K562 (cell line): ENCODE results near the gene SLC9A7. TPM values are rescaled to one million over a fixed set of nuclear protein-coding genes. Genes with fewer than 3 reads are reported as not detected.

ENCODE experiments used
- ATAC-seq: fragments of 200-7000 bp; cut with Tn5 transposase; 3 replicates; pipeline ENCODE4 v1.9.1; 2020; ENCODE audit warnings: moderate library complexity
- BruUV-seq: library from RNA; stranded (reverse); fragments of 400-500 nt; replicated peaks from 2 replicates; lab custom pipeline; 2021; lab: Mats Ljungman, UMichigan
- CTCF ChIA-PET: fragments of 300-600 bp; formaldehyde crosslinking; extraction: SDS; loops from one replicate; lab custom pipeline; 2021; ENCODE audit warnings: low intra/inter-chr PET ratio; lab: Yijun Ruan, JAX
- POLR2A ChIA-PET: fragments of 300-600, 350-650 bp; sonication (Branson Sonifier 250); formaldehyde crosslinking; extraction: SDS; loops from one replicate; lab custom pipeline; 2021; ENCODE audit warnings: antibody characterized with exemption, inconsistent platforms; lab: Yijun Ruan, JAX
- DNase-seq, 4 experiments: peaks; one replicate each; pipeline versions ENCODE4 v3.0.0 to v3.0.0-alpha.2; 2011 to 2018; ENCODE audit warnings: low spot score in 3 of 4, mixed read lengths in 3 of 4; ENCODE audit errors: extremely low read depth in 1 of 4
- FAIRE-seq: peaks from 2 replicates; lab custom pipeline; 2011; peaks lifted over from hg19 to GRCh38; lab: Jason Lieb, UNC
- H2AFZ ChIP-seq: 2 replicates; pipeline ENCODE4 v1.6.0; 2011; ENCODE audit warnings: low read depth, low read length, control low read depth, inconsistent platforms
- H3K27ac ChIP-seq: fragments of 200-600 bp; 3 replicates; pipeline ENCODE4 v1.8.0; 2011; ENCODE audit warnings: low read depth, mild to moderate bottlenecking, control low read depth, inconsistent platforms, low read length, moderate library complexity, mixed read lengths; ENCODE audit errors: extremely low read depth
- H3K27me3 ChIP-seq, 2 experiments: fragments of 300-600 bp in 1 of 2; 2 replicates in 1 of 2; 3 replicates in 1 of 2; pipeline versions ENCODE4 v1.6.0 to v1.8.0; 2011; ENCODE audit warnings: inconsistent platforms in 2 of 2, low read length in 2 of 2, mild to moderate bottlenecking in 1 of 2, mixed read lengths in 1 of 2, moderate library complexity in 1 of 2; ENCODE audit not compliant: control insufficient read depth in 2 of 2, insufficient read depth in 2 of 2
- H3K36me3 ChIP-seq: fragments of 300-600 bp; 3 replicates; pipeline ENCODE4 v1.8.0; 2011; ENCODE audit warnings: mild to moderate bottlenecking, low read length, inconsistent platforms; ENCODE audit not compliant: control insufficient read depth, insufficient read depth
- H3K4me1 ChIP-seq, 2 experiments: fragments of 200-600 bp in 1 of 2; replicated peaks in 1 of 2; 2 replicates in 1 of 2; 3 replicates in 1 of 2; pipeline versions ENCODE4 v1.5.1 to v1.8.0; 2011; ENCODE audit warnings: inconsistent platforms in 2 of 2, low read length in 2 of 2, mild to moderate bottlenecking in 1 of 2, mixed read lengths in 1 of 2, moderate library complexity in 1 of 2; ENCODE audit not compliant: control insufficient read depth in 2 of 2, insufficient read depth in 2 of 2
- H3K4me2 ChIP-seq: 2 replicates; pipeline ENCODE4 v1.6.1; 2011; ENCODE audit warnings: low read length, control low read depth, inconsistent platforms, mixed read lengths; ENCODE audit not compliant: insufficient read depth
- H3K4me3 ChIP-seq: fragments of 200-600 bp; sonication (generic), shearing (Covaris generic); 2 replicates; pipeline ENCODE4 v1.5.1; 2016; ENCODE audit warnings: control low read depth, inconsistent platforms
- H3K79me2 ChIP-seq: fragments of 200-600 bp; 3 replicates; pipeline ENCODE4 v1.8.0; 2011; ENCODE audit warnings: low read length, inconsistent platforms; ENCODE audit not compliant: control insufficient read depth, insufficient read depth
- H3K9ac ChIP-seq, 2 experiments: 2 replicates each; pipeline versions ENCODE4 v1.6.0 to v1.6.1; 2011; ENCODE audit warnings: low read depth in 2 of 2, low read length in 2 of 2, control low read depth in 1 of 2, inconsistent platforms in 1 of 2, mild to moderate bottlenecking in 1 of 2, mixed read lengths in 1 of 2; ENCODE audit not compliant: insufficient read depth in 1 of 2
- H3K9me1 ChIP-seq: one replicate; pipeline ENCODE4 v1.6.0; 2011; ENCODE audit warnings: inconsistent platforms, mild to moderate bottlenecking, low read length, moderate library complexity; ENCODE audit not compliant: control insufficient read depth, insufficient read depth
- H3K9me3 ChIP-seq: replicated peaks from 2 replicates; pipeline ENCODE4 v1.5.1; 2011; ENCODE audit warnings: low read depth, low read length, inconsistent platforms; ENCODE audit not compliant: control insufficient read depth, insufficient read depth
- H4K20me1 ChIP-seq: replicated peaks from 2 replicates; pipeline ENCODE4 v1.6.1; 2011; ENCODE audit warnings: low read length, inconsistent platforms, mixed read lengths; ENCODE audit not compliant: control insufficient read depth, insufficient read depth
- HBP1 ChIP-seq: fragments of 450-650 bp; formaldehyde crosslinking; IDR thresholded peaks from 2 replicates; pipeline ENCODE4 v1.4.0; 2022; ENCODE audit warnings: missing genetic modification characterization
- ZBTB40 ChIP-seq, 2 experiments: fragments of 450-650 bp in 1 of 2; sonication (generic) in 1 of 2; formaldehyde crosslinking in 1 of 2; IDR thresholded peaks; 2 replicates each; pipeline versions ENCODE4 v1.7.1 to v1.9.0; 2016 to 2022; ENCODE audit warnings: inconsistent platforms in 1 of 2, mild to moderate bottlenecking in 1 of 2, missing genetic modification reagents in 1 of 2
- WGBS: fragments of 100-300 bp; shearing (Covaris generic); methylation state at CpG from one replicate; pipeline ENCODE4 v1.1.6; 2016; ENCODE audit warnings: low coverage, mixed read lengths; ENCODE audit not compliant: insufficient coverage; ENCODE audit errors: missing lambda C conversion rate; 5-methylcytosine and 5-hydroxymethylcytosine counted together
- in situ Hi-C: fragments of 300-500 bp; cut with MboI; formaldehyde crosslinking; loops from 4 replicates; pipeline ENCODE4 v1.15.0; 2018; ENCODE audit warnings: inconsistent platforms, mixed read lengths
- intact Hi-C: fragments of 100-400 bp; cut with micrococcal nuclease; formaldehyde crosslinking; loops from 2 replicates; pipeline ENCODE4 v1.14.2; 2022
- polyA plus RNA-seq, 8 experiments: library from polyadenylated mRNA; depleted of rRNA in 4 of 8; stranded (reverse) in 5 of 8; unstranded in 3 of 8; fragments of >200 nt; fragmentation: Nextera tagmentation in 2 of 8; fragmentation: Illumina TruSeq in 1 of 8; extraction: Ambion mirVana in 2 of 8; extraction: Trizol in 1 of 8; gene quantifications; 2 replicates each; pipeline versions ENCODE4 v1.2.1 to v1.2.3, GENCODE V29; 2011 to 2014; ENCODE audit warnings: inconsistent platforms in 1 of 8, missing spikeins in 1 of 8
- total RNA-seq, 7 experiments: library from RNA; depleted of rRNA in 6 of 7; stranded (reverse); fragments of >200 nt in 6 of 7; fragmentation: Illumina TruSeq in 2 of 7; extraction: Trizol in 2 of 7; gene quantifications; 2 replicates each; pipeline versions ENCODE4 v1.2.1 to v1.2.3, GENCODE V29; 2011 to 2021; ENCODE audit warnings: low replicate concordance in 1 of 7

The SLC9A7 gene
- total and polyA plus RNA-seq, 9 of the 15 experiments (the other 6 are each of a cell fraction or from before 2014, with no cell fraction given) = 0.04 to 0.13 (median 0.09) TPM; not detected in 5

DNA sequence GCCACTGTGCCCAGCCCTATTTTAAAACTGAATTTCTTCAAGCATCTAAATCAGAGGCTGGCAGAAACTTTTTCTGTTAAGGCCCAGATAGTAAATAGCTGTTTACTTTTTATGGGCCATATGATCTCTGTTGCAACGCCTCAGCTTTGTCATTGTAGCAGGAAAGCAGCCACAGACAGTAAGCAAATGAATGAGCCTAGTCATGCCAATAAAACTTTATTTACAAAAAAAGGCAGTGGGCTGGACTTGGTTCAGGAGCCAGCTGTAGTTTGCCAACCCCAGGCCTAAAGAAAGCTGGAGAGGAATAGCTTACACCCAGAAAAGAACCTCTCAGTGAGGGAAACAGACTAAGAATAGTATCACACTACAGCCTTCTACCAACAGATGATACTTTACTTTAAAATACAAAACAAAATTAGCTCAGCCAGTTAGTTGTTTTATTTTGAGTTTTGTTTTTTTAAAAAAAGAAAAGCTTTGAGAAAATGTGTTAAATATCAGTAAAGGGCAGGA lies 159.8 kb downstream of the SLC9A7 start:
- CTCF ChIA-PET = no interaction called here
- no peaks in the 10 kb centered on the region for H3K36me3 ChIP-seq

More for the DNA sequence above, 159.8 kb downstream of the SLC9A7 start:
- H4K20me1 ChIP-seq = 0 out of 2 replicates have a peak, but pooled peaks cover 3% of the 10 kb centered on the region
- FAIRE-seq (no peak), ATAC-seq (no peak), DNase-seq (no peak)
- H3K4me2 ChIP-seq = no peak overlapping the region
- BruUV-seq = no TSS peak
- H2AFZ ChIP-seq = no peak overlapping the region
- WGBS = no CpG with 5 or more reads among the region's 1 CpG
- H3K9ac ChIP-seq = no peak overlapping the region
- no peak overlapping the region for H3K27ac ChIP-seq
- in situ Hi-C loops = no loop called here
- H3K9me1 ChIP-seq = no peaks in the 10 kb centered on the region
- TF ChIP-seq HBP1 (CRISPR knock-in tag) (no peak), ZBTB40 (IDR thresholded peaks at IDR 0.05) (peak; percentile 74), ZBTB40 (CRISPR knock-in tag; IDR thresholded peaks at IDR 0.05) (no peak)
- no peaks in the 10 kb centered on the region for H3K4me1 ChIP-seq
- intact Hi-C loops = no loop called here
- no peak overlapping the region for H3K4me3 ChIP-seq
- H3K79me2 ChIP-seq = no peaks in the 10 kb centered on the region
- no peaks in the 10 kb centered on the region for H3K9me3 ChIP-seq
- POLR2A ChIA-PET = interaction anchor here (0.8 to 1.5 kb wide), 2 partner anchors 11 to 22 kb away, joined by 5 read pairs; no protein-coding TSS in a partner anchor
- peaks cover 0 to 3% of the 10 kb centered on the region in 2 experiments; a peak in 1 of 5 replicates for H3K27me3 ChIP-seq
